OCI-LY3 (cell line): ENCODE measurements around the gene MINDY4.

Experiments
- H2AFZ ChIP-seq: fragments of 200-600, 300-600 bp; shearing (Covaris generic); 2 replicates; pipeline ENCODE4 v1.6.0; 2014; ENCODE audit warnings: antibody characterized with exemption, low read depth, low read length
- H3K27ac ChIP-seq: fragments of 200-600, 300-600 bp; sonication (generic); 2 replicates; pipeline ENCODE4 v1.5.1; 2014; ENCODE audit warnings: mild to moderate bottlenecking, low read length, moderate library complexity, mixed read lengths
- H3K27me3 ChIP-seq: fragments of 200-600, 300-600 bp; sonication (generic); 2 replicates; pipeline ENCODE4 v1.6.1; 2014; ENCODE audit warnings: low read depth, low read length, mixed read lengths
- H3K36me3 ChIP-seq: fragments of 200-600, 300-600 bp; sonication (generic); replicated peaks from 2 replicates; pipeline ENCODE3; 2014; ENCODE audit warnings: low read depth, low read length, mixed read lengths
- H3K4me1 ChIP-seq: fragments of 300-600, 200-600 bp; sonication (generic); 2 replicates; pipeline ENCODE4 v1.6.1; 2014; ENCODE audit warnings: low read length, mixed read lengths
- H3K4me2 ChIP-seq: fragments of 200-600, 300-600 bp; sonication (generic); 2 replicates; pipeline ENCODE4 v1.6.1; 2014; ENCODE audit warnings: low read length, mixed read lengths
- H3K4me3 ChIP-seq: fragments of 300-600, 200-600 bp; sonication (generic); 2 replicates; pipeline ENCODE4 v1.5.1; 2014; ENCODE audit warnings: antibody characterized with exemption, mild to moderate bottlenecking, low read length, moderate library complexity
- H3K79me2 ChIP-seq: fragments of 300-600, 200-600 bp; shearing (Covaris generic); 2 replicates; pipeline ENCODE4 v1.6.1; 2014; ENCODE audit warnings: mild to moderate bottlenecking, low read length, mixed read lengths
- H3K9ac ChIP-seq: fragments of 300-600, 200-600 bp; shearing (Covaris generic); 2 replicates; pipeline ENCODE4 v1.6.0; 2014; ENCODE audit warnings: mild to moderate bottlenecking, low read length, moderate library complexity
- H3K9me3 ChIP-seq: fragments of 200-600, 300-600 bp; shearing (Covaris generic); 2 replicates; pipeline ENCODE4 v1.6.1; 2014; ENCODE audit warnings: low read length, mixed read lengths; ENCODE audit not compliant: insufficient read depth
- H4K20me1 ChIP-seq: fragments of 200-600, 300-600 bp; sonication (generic); 2 replicates; pipeline ENCODE4 v1.6.1; 2016; ENCODE audit warnings: low read length, mixed read lengths; ENCODE audit not compliant: insufficient read depth
- EZH2phosphoT487 ChIP-seq: fragments of 200-600 bp; shearing (Covaris generic); IDR thresholded peaks from 2 replicates; pipeline ENCODE4 v1.6.1; 2018; ENCODE audit warnings: antibody characterized with exemption, mixed run types, low read depth
- TF ChIP-seq, protein P1 (sequence below): fragments of 200-600, 300-600 bp; sonication (generic); IDR thresholded peaks from 2 replicates; pipeline ENCODE4 v1.5.1; 2014; ENCODE audit warnings: antibody characterized with exemption, low read length, low read depth

Gene MINDY4

DNA sequence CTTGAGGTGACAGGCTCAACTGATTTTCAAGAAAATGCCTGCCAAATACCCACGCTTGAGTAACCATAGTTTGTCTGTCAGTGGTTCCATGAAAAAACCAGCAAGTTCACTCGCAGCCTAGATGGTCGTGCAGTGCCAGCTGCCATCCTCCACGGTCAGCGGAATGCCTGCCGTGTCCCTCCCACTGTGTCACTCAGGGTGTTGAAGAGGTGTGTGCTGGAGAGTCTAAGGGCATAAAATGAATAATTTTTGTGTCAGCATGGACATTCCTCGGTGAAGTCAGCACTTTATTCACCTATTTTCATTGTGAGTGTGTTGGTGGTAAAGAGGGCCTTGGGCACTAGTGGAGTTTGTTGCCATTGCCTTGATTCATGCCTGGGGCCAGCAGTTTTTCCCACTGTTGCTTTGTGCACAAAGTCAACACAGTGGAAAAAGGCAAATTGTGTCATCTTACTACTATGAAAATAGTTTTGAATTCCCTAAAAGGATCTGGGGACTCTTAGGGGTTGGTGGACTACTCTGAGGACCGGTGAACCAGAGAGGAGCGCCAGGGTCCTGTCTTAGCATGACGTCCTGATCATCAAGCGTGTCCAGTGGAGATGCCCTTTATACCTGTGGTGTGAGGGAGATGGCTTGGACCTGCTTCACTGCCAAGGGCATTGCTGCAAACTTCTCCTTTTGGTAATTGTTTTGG is 17.6 kb downstream of the MINDY4 start:
- Histone ChIP-seq H3K27ac (no peak overlapping the region), H3K4me2 (no peak overlapping the region), H3K79me2 (no peaks in the 10 kb centered on the region), H3K4me1 (no peaks in the 10 kb centered on the region), H3K27me3 (no peaks in the 10 kb centered on the region), H3K36me3 (peaks cover 4% of the 10 kb centered on the region), H3K4me3 (no peak overlapping the region), H3K9ac (no peak overlapping the region), H4K20me1 (no peaks in the 10 kb centered on the region), H2AFZ (no peak overlapping the region), H3K9me3 (no peaks in the 10 kb centered on the region)
- TF ChIP-seq EZH2phosphoT487, result no peak
- TF ChIP-seq, protein P1, sequence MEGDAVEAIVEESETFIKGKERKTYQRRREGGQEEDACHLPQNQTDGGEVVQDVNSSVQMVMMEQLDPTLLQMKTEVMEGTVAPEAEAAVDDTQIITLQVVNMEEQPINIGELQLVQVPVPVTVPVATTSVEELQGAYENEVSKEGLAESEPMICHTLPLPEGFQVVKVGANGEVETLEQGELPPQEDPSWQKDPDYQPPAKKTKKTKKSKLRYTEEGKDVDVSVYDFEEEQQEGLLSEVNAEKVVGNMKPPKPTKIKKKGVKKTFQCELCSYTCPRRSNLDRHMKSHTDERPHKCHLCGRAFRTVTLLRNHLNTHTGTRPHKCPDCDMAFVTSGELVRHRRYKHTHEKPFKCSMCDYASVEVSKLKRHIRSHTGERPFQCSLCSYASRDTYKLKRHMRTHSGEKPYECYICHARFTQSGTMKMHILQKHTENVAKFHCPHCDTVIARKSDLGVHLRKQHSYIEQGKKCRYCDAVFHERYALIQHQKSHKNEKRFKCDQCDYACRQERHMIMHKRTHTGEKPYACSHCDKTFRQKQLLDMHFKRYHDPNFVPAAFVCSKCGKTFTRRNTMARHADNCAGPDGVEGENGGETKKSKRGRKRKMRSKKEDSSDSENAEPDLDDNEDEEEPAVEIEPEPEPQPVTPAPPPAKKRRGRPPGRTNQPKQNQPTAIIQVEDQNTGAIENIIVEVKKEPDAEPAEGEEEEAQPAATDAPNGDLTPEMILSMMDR, result no peak

DNA sequence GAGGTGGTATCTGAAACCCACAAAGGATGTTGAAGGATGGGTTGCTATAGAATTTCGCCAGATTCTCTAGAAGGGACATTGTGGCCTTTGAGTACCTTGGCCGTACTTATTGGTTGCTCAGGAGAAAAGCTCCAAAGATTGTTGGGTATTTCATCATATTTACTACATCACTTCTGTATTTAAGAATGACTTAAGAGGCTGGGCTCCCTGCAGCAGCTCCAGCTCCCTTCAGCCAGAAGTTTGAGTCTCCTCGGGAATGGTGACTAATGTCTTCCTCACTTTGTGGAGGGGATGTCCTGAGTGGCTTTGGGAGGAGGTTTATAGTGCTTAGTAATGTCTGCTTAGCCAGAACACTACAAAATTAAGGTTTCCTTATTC is 18.1 kb downstream of the MINDY4 start:
- H3K9ac ChIP-seq, result no peak overlapping the region
- peaks cover 4% of the 10 kb centered on the region for H3K36me3 ChIP-seq
- H3K4me2 ChIP-seq, result no peak overlapping the region
- no peak overlapping the region for H3K4me3 ChIP-seq
- no peak overlapping the region for H2AFZ ChIP-seq
- no peaks in the 10 kb centered on the region for H3K4me1 ChIP-seq
- no peaks in the 10 kb centered on the region for H3K79me2 ChIP-seq
- H3K27ac ChIP-seq, result no peak overlapping the region
- TF ChIP-seq, protein P1, result no peak
- TF ChIP-seq EZH2phosphoT487, result no peak
- no peaks in the 10 kb centered on the region for H4K20me1 ChIP-seq
- H3K9me3 ChIP-seq, result no peaks in the 10 kb centered on the region
- H3K27me3 ChIP-seq, result no peaks in the 10 kb centered on the region

DNA sequence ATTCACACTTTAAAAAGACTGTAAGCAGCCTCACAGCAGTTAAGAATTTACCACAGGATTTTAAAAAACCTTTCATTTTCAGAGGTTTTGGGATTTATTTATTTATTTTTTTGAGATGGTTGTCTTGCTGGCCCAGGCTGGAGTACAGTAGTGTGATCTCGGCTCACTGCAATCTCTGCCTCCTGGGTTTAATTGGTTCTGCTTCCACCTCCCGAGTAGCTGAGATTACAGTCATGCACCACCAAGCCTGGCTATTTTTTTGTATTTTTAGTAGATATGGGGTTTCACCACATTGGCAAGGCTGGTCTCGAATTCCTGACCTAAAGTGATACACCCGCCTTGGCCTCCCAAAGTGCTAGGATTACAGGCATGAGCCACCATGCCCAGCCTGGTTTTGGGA is 19.1 kb downstream of the MINDY4 start:
- Histone ChIP-seq H3K9me3 (no peaks in the 10 kb centered on the region), H3K79me2 (no peaks in the 10 kb centered on the region), H4K20me1 (no peaks in the 10 kb centered on the region), H3K36me3 (peaks cover 4% of the 10 kb centered on the region), H3K4me2 (no peak overlapping the region), H2AFZ (no peak overlapping the region), H3K27me3 (no peaks in the 10 kb centered on the region), H3K4me3 (no peak overlapping the region), H3K4me1 (peaks cover 6% of the 10 kb centered on the region), H3K27ac (no peak overlapping the region), H3K9ac (no peak overlapping the region)
- no peak for TF ChIP-seq EZH2phosphoT487

DNA sequence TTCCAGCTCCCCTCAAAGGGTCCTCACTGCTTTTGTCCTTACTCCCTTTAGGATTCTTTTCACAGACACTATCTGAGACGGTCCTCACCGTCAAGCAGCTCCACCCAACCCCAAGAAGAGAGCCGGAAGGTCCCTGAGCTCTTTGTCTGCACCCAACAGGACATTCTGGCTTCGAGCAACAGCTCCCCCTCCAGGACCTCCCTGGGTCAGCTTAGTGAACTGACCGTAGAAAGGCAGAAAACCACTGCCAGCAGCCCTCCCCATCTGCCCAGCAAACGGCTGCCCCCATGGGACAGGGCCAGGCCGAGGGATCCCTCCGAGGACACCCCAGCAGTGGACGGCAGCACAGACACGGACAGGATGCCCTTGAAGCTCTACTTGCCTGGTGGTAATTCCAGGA is 19.9 kb downstream of the MINDY4 start:
- Histone ChIP-seq H3K4me2 (no peak overlapping the region), H3K79me2 (no peaks in the 10 kb centered on the region), H2AFZ (no peak overlapping the region), H4K20me1 (no peaks in the 10 kb centered on the region), H3K4me1 (peaks cover 14% of the 10 kb centered on the region), H3K27ac (no peak overlapping the region), H3K9ac (no peak overlapping the region), H3K36me3 (peaks cover under 1% of the 10 kb centered on the region), H3K4me3 (no peak overlapping the region), H3K9me3 (no peaks in the 10 kb centered on the region), H3K27me3 (no peaks in the 10 kb centered on the region)
- TF ChIP-seq, protein P1, result no peak
- TF ChIP-seq EZH2phosphoT487, result no peak
